Measurements from ENCODE around the gene ADCY7. TPM values are rescaled to one million over a fixed set of nuclear protein-coding genes. Genes with fewer than 3 reads are reported as not detected.

ADCY7 gene
- total RNA-seq, 4 donors from 2014 or later: 14.0 to 38.9 (median 21.4) TPM

DNA sequence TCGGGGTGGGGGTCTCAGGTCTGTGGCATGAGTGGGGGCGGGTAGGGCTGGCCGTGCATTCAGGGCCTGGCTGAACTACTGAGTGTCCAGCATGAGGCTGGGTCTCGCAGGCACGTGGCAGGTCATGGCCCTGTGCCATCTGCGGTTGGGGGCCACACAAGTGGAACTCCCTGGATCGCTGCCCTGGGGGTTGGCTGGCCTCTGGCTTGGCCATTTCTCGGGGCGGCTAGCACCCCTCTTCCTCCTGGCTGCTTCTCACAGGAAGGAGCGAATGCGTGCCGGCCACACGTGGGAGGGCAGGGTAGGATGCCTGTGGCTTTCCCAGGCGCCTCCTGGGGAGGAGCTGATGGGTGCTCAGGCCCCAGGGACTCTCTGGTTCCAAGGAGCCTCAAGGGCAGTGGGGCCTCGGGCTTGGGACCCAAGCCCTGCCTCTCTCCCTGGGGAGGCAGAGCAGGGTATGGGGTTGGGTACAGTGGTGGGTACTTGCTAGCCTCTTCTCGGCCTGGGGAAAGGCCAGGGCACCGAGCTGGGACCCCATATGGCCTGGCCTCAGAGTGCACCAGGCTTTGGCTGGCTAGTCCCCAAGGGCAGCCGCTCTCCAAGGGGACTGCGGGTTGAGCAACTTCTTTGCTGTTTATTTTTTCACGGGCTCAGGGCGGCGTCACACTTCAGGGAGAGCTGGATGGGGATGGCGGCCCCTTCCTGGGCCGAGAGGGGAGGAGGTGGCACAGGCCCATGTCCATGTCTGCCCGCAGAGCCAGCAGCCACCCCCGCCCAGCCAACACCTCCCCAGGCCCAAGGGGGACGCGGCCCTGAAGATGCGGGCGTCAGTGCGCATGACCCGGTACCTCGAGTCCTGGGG lies 37.5 kb downstream of the ADCY7 start:
- ATAC-seq (ENCODE audit: low FRiP score): no peak
- TF ChIP-seq CTCF (IDR thresholded peaks at IDR 0.05): no peak
- no peak for DNase-seq (ENCODE audit: low spot score)

DNA sequence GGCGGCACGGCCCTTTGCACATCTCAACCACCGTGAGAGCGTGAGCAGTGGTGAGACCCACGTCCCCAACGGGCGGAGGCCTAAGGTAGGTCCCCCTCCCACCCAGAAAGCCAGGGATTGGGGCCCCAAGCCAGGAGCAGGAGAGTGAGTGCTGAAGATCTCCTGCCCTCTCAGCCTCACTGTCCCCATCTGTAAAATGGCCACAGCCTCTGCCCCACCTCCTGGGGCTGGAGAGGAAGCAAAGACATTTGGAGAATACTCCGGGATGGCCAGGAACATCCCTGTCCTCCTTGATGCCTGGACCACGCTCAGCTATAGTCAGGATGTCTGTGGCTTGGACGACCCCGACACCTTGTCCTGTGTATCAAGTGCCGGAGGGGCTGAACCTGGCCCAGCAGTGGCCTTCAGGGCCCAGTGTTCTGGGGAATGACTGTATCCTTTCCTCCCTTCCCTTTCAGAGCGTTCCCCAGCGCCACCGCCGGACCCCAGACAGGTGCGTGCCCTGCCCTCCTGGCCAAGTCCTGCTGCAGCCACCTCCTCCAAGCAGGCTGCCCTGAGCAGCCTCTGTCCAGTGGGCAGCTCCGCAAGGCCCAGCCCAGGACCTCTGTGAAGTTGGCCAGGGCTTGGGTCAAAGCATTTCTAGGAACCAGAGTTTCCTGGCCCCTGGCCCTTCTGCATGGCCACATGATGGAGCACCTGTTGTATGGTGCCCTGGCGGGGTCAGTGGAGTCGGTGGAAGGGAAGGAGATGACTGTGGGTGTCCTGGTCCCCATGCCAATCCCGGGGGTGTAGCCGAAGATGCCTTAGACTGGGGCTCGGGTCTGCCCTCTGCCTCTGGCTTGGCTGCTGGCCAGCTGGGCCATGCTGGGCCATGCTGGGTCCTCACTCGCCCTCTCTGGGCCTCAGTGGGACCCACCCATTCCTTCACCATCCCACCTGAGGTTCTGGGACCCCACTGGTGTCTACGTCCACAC lies 38.4 kb downstream of the ADCY7 start:
- DNase-seq (ENCODE audit: low spot score): peak; percentile 13
- no peak for TF ChIP-seq CTCF (IDR thresholded peaks at IDR 0.05)
- no peak for ATAC-seq (ENCODE audit: low FRiP score)

- TF ChIP-seq CTCF (IDR thresholded peaks at IDR 0.05): no peak
- ATAC-seq (ENCODE audit: low FRiP score): no peak
- DNase-seq (ENCODE audit: low spot score): no peak
These were observed 39.2 kb downstream of the ADCY7 start for GRCh38 chr16:50305441-50306061.

DNA sequence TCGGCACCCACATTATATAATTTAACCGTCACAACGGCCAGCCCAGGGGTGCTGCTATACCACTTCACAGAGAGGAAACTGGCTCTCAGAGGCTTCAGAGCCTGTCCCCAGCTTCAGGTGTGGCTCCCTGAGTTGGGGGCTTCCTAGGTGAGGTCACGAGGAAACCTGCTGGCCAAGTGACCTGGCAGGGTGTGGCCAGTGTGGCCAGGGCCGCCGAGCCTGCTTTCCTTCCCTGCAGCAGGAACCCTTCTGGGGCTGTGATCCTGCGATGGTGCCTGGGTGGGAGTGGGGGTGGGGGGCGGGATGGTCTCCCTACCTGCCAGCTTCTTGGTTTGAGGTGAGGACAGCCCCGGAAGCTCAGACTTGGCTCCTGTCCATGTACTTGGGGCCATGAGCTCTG lies 39.9 kb downstream of the ADCY7 start:
- ATAC-seq (ENCODE audit: low FRiP score) (no peak), DNase-seq (ENCODE audit: low spot score) (no peak)
- TF ChIP-seq CTCF (IDR thresholded peaks at IDR 0.05): no peak

DNA sequence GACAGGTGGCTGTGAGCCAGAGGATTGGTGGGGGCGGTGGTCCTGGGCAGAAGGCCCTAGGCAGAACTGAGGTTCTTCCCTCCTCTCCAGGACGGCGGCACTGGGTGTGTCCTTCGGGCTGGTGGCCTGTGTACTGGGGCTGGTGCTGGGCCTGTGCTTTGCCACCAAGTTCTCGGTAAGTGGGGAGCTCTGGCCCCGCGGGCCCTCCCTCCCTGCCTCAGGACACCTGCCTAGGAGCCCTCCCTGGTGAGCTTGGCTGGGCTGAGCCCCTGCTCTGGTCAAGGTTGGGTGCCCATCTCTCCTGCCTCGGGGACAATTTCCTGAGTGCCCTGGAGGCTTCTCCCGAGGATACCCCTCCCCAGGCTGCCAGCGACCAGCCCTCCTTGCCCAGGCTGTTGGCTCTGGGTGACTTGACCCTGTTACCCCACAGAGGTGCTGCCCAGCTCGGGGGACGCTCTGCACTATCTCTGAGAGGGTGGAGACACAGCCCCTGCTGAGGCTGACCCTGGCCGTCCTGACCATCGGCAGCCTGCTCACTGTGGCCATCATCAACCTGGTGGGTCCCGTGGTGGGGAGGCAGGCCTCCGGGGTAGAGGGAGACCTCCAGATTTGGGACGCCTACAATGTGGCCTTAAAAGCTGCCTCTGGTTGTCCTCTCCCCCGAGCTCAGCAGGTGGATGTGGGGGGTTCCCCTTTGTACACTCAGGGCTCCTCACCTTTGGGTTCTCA lies 42.0 kb downstream of the ADCY7 start:
- no peak for DNase-seq (ENCODE audit: low spot score)
- TF ChIP-seq CTCF (IDR thresholded peaks at IDR 0.05): no peak
- no peak for ATAC-seq (ENCODE audit: low FRiP score)

DNA sequence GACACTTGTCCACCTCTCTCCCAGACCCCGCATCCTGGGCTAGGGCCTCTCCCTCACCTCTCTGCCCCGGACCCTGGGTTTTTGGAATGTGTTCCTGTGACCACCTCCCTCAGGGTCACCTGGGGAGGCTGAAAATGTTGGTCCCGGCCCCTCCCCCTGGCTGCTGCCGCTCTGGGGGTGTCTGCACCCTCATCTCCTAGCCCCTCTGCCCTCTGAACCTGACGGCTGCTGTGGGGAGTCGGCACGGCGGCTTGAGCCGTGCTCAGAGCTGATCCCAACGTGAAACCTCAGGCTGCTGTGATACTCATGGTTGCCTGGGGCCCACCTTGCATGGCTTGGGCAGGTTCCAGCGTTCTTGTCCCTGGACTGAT lies 42.8 kb downstream of the ADCY7 start:
- no peak for TF ChIP-seq CTCF (IDR thresholded peaks at IDR 0.05)
- ATAC-seq (ENCODE audit: low FRiP score): no peak
- no peak for DNase-seq (ENCODE audit: low spot score)

All from omental fat pad (tissue), 4 donors.